Stimulated activated naive B cell treated with anti-CD40 and anti-IgM and Interleukin-4, amounts not matched to agents 10 μg/mL and 1 μg/mL and 100 μg/mL, for 72 hours (primary cell): Measurements from ENCODE around the gene AATK.

Experiments used
- ATAC-seq, 2 donors: fragments of 150-1000 bp; cut with Tn5 transposase; replicated peaks; 2 replicates each; pipeline ENCODE4 v1.10.0; 2021; ENCODE audit warnings: moderate library complexity in 1 of 2
- DNase-seq: peaks from one replicate; pipeline ENCODE4 v3.0.0; 2021
- H3K27ac Mint-ChIP-seq: one replicate; pipeline ENCODE4 v1.8.0; 2022; ENCODE audit warnings: mild to moderate bottlenecking, mixed read lengths
- H3K27me3 Mint-ChIP-seq, 2 donors: one replicate each; pipeline ENCODE4 v1.8.0; 2022; ENCODE audit warnings: mixed read lengths in 2 of 2
- H3K36me3 Mint-ChIP-seq, 2 donors: one replicate each; pipeline ENCODE4 v1.8.0; 2022; ENCODE audit warnings: mixed read lengths in 2 of 2, mild to moderate bottlenecking in 1 of 2
- H3K4me1 Mint-ChIP-seq, 2 donors: one replicate each; pipeline ENCODE4 v1.8.0; 2022; ENCODE audit warnings: mixed read lengths in 2 of 2, mild to moderate bottlenecking in 1 of 2
- H3K4me3 Mint-ChIP-seq, 2 donors: one replicate each; pipeline ENCODE4 v1.8.0; 2022; ENCODE audit warnings: mild to moderate bottlenecking in 2 of 2, mixed read lengths in 2 of 2, moderate library complexity in 1 of 2
- H3K9me3 Mint-ChIP-seq, 2 donors: one replicate each; pipeline ENCODE4 v1.8.0; 2022; ENCODE audit warnings: mixed read lengths in 2 of 2, mild to moderate bottlenecking in 1 of 2

AATK gene

GRCh38 chr17:81192386-81193050 lies 26.5 kb upstream of the AATK start:
- H3K4me1 Mint-ChIP-seq = peaks cover 0 to 2% of the 10 kb centered on the region in 2 donors
- H3K36me3 Mint-ChIP-seq = peaks cover 16 to 20% of the 10 kb centered on the region in 2 donors
- H3K9me3 Mint-ChIP-seq = no peaks in the 10 kb centered on the region
- H3K27ac Mint-ChIP-seq = no peak overlapping the region
- H3K27me3 Mint-ChIP-seq = no peaks in the 10 kb centered on the region
- no peak for DNase-seq
- ATAC-seq = no peak
- H3K4me3 Mint-ChIP-seq = no peak overlapping the region

DNA sequence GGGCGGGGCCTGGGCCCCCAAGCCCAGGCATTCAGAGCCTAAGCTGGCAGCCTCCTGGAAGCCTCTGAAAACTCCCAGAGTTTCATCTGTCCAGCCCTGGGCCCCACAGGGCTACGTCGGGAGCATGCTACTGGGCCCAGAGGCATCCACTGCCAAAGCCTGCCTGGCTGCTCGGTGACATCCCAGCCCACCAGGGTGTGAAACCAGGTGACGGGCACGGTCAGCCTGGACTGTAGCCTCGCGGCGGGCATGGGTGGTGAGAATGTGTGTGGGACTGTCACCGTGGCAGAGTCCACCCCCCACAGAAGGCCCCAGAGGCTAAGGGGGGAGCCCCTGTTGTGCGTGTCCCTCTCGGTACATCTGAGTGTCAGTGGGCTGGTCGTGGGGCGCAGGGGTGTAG lies 25.6 kb upstream of the AATK start:
- H3K4me1 Mint-ChIP-seq = peaks cover 0 to 2% of the 10 kb centered on the region in 2 donors
- no peaks in the 10 kb centered on the region for H3K27me3 Mint-ChIP-seq
- DNase-seq (no peak), ATAC-seq (no peak)
- no peak overlapping the region for H3K4me3 Mint-ChIP-seq
- no peaks in the 10 kb centered on the region for H3K9me3 Mint-ChIP-seq
- H3K36me3 Mint-ChIP-seq = peaks cover 16 to 20% of the 10 kb centered on the region in 2 donors
- H3K27ac Mint-ChIP-seq = peak overlapping the region; percentile 51

DNA sequence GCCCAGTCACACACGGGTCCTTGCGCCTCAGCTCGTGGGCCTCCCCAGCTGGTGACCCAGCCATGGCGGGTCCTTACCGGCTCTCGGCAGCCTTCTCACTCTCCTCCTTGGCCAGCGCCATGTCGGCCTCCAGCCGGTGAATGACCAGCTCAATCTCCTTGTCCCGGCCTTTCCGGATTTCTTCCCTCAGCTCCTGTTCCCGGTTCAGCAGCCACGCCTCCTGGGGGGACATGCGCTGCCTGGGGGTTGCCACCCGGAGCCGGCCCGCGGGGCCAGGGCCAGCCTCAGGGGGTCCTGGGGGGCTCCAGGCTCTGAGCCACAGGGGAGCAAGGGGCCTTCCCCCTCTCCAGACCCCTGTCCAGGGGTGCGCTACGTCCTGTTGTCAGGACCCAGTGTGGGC lies 25.1 kb upstream of the AATK start:
- peaks cover 0 to 2% of the 10 kb centered on the region in 2 donors for H3K4me1 Mint-ChIP-seq
- ATAC-seq (no peak), DNase-seq (no peak)
- peaks cover 16 to 17% of the 10 kb centered on the region in 2 donors for H3K36me3 Mint-ChIP-seq
- H3K27ac Mint-ChIP-seq = no peak overlapping the region
- H3K9me3 Mint-ChIP-seq = no peaks in the 10 kb centered on the region
- no peaks in the 10 kb centered on the region for H3K27me3 Mint-ChIP-seq
- H3K4me3 Mint-ChIP-seq = no peak overlapping the region

GRCh38 chr17:81190591-81190990 lies 24.6 kb upstream of the AATK start:
- ATAC-seq (no peak), DNase-seq (no peak)
- H3K4me1 Mint-ChIP-seq = peaks cover 0 to 2% of the 10 kb centered on the region in 2 donors
- H3K36me3 Mint-ChIP-seq = peaks cover 16 to 17% of the 10 kb centered on the region in 2 donors
- no peak overlapping the region for H3K27ac Mint-ChIP-seq
- no peak overlapping the region for H3K4me3 Mint-ChIP-seq
- no peaks in the 10 kb centered on the region for H3K27me3 Mint-ChIP-seq
- no peaks in the 10 kb centered on the region for H3K9me3 Mint-ChIP-seq

DNA sequence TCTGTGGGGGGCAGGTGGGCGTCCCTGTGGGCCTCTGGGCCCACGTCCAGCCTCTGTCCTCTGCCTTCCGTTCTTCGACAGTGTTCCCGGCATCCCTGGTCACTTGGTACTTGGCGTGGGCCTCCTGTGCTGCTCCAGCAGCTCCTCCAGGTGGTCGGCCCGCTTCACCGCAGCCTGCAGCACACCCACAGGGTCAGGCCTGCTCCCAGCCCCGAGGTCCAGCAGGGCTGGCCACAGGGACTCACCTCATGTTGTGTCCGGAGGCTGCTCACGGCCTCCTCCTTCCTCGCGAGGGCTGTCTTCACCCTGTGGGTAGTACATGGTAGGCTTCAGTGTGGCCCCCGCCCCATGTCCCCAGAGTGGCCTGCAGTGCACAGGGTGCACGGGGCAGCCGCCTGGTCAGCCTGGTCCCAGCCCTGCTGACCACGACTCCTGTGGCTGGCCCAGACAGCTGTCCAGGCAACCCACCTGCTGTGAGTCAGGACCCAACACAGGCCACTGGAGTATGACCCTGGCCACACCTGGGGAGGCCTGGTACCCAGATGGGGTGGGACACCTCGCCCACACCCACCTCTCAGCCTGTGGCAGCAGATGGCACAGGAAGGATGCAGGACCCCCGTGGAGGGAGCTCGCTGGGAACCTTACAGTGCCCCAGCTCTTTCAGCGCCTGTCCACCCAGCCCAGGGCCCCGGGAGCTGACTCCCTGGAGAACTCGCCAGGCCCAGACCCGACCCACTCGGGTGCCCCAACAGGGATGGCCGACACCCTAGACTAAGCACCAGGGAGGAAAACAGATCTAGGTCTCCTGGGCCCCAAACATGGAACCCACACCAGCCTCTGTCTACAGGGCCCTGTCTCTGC lies 23.9 kb upstream of the AATK start:
- H3K4me3 Mint-ChIP-seq = no peak overlapping the region
- DNase-seq = no peak
- no peak for ATAC-seq
- H3K9me3 Mint-ChIP-seq = no peaks in the 10 kb centered on the region
- H3K36me3 Mint-ChIP-seq = peaks cover 16 to 17% of the 10 kb centered on the region in 2 donors
- no peaks in the 10 kb centered on the region for H3K27me3 Mint-ChIP-seq
- H3K27ac Mint-ChIP-seq = no peak overlapping the region
- H3K4me1 Mint-ChIP-seq = peaks cover 0 to 2% of the 10 kb centered on the region in 2 donors

- Mint-ChIP-seq H3K9me3 (no peaks in the 10 kb centered on the region), H3K27ac (no peak overlapping the region), H3K4me3 (no peak overlapping the region), H3K36me3 (peaks cover 9 to 14% of the 10 kb centered on the region in 2 donors), H3K27me3 (peaks cover 3 to 4% of the 10 kb centered on the region in 2 donors), H3K4me1 (peaks cover 0 to 2% of the 10 kb centered on the region in 2 donors)
- no peak for DNase-seq
- no peak for ATAC-seq
These were observed 23.0 kb upstream of the AATK start for GRCh38 chr17:81189016-81189415.

DNA sequence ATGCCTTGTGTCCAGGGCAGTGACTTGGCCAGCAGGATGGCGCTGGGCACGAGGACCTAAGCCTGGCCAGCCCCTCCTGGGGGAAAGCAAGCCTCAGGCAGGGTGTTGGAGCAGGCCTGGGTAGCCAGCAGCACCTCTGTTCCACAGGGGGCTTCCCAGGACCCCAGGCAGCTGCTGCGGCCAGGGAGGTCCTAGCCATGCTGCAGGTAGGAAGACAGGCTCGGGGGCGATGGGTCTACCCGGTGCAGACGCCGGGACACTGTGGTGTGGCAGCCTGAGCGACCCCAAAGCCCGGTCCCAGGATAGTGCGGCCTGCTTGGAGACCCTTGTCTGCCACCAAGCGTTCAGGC lies 22.4 kb upstream of the AATK start:
- ATAC-seq (no peak), DNase-seq (no peak)
- Mint-ChIP-seq H3K4me1 (no peaks in the 10 kb centered on the region), H3K4me3 (no peak overlapping the region), H3K9me3 (no peaks in the 10 kb centered on the region), H3K27me3 (peaks cover 6 to 7% of the 10 kb centered on the region in 2 donors), H3K36me3 (peaks cover 7 to 10% of the 10 kb centered on the region in 2 donors), H3K27ac (no peak overlapping the region)

DNA sequence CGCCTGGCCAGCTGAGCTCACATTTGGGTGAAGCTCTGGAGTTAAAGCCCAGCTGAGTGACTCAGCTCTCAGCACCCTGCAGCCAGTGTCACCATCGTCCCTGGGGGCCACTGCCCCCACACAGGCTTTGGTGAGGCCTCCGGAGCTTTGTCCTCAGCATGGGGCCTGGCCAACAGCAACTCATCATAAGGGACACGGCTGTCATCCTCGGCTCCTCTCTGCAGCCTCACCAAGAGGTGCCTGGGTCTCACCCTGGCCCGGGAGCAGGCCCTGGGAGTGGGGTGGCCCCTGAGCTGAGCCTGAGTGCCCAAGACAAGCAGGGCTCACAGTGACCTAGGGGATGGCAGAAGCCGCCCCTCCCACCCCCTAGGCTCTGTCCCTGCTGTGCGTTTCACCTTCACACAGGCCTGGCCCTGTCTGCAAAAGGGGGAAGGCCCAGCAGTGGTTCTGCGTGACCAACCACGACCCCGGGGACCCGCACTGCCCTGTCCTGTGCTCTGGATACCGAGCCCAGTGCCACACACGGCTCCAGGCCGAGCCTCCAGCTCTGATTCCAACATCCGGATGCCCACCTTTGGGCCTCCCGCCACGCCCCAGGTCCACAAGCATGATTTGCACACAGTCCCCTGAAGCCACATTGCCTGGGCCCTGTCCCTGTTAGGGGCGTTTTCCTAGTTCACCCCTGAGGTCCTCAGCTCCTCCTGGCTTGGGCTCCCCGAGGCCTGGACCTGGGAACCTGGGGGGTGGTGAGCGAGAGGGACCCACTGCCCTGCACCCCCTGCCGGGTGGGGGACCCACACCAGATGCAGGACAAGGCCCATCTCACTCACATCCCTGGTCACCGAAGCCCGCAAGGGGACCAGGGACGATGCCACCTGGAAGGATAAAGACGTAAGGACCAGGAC lies 21.8 kb upstream of the AATK start:
- DNase-seq (no peak), ATAC-seq (no peak)
- Mint-ChIP-seq H3K4me1 (no peaks in the 10 kb centered on the region), H3K36me3 (peaks cover 7% of the 10 kb centered on the region in 2 donors), H3K4me3 (no peak overlapping the region), H3K9me3 (no peaks in the 10 kb centered on the region), H3K27ac (no peak overlapping the region), H3K27me3 (peaks cover 6 to 7% of the 10 kb centered on the region in 2 donors)

DNA sequence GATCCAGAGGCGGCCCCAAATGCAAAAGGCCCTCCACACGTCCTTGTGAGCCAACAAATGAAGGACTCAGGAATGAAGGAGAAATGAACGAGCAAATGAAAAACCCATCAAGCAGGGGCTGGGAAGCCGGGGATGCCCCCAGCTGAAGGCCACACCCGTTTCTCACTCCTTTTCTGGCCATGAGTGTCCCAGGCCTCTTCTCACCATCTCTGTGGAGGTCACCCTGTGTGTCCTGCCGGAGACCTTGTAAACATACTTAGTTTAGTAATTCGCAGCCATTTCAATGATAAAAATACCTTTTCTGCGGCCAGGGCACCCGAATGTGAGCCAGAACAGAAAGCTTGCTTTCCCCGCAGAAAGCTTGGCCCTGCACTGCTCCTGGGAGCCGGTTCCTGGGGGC lies 21.1 kb upstream of the AATK start:
- DNase-seq (no peak), ATAC-seq (no peak)
- no peaks in the 10 kb centered on the region for H3K9me3 Mint-ChIP-seq
- no peak overlapping the region for H3K27ac Mint-ChIP-seq
- H3K4me3 Mint-ChIP-seq = no peak overlapping the region
- peaks cover 7% of the 10 kb centered on the region in 2 donors for H3K36me3 Mint-ChIP-seq
- peaks cover 6 to 7% of the 10 kb centered on the region in 2 donors for H3K27me3 Mint-ChIP-seq
- no peaks in the 10 kb centered on the region for H3K4me1 Mint-ChIP-seq

GRCh38 chr17:81186203-81186602 lies 20.2 kb upstream of the AATK start:
- peaks cover 6 to 7% of the 10 kb centered on the region in 2 donors for H3K27me3 Mint-ChIP-seq
- no peak overlapping the region for H3K4me3 Mint-ChIP-seq
- no peaks in the 10 kb centered on the region for H3K4me1 Mint-ChIP-seq
- no peak for DNase-seq
- H3K27ac Mint-ChIP-seq = no peak overlapping the region
- H3K36me3 Mint-ChIP-seq = peaks cover 7% of the 10 kb centered on the region in 2 donors
- no peak for ATAC-seq
- H3K9me3 Mint-ChIP-seq = no peaks in the 10 kb centered on the region

GRCh38 chr17:81184555-81184954 lies 18.5 kb upstream of the AATK start:
- Mint-ChIP-seq H3K4me3 (no peak overlapping the region), H3K27me3 (peaks cover 6 to 7% of the 10 kb centered on the region in 2 donors), H3K27ac (no peak overlapping the region)

DNA sequence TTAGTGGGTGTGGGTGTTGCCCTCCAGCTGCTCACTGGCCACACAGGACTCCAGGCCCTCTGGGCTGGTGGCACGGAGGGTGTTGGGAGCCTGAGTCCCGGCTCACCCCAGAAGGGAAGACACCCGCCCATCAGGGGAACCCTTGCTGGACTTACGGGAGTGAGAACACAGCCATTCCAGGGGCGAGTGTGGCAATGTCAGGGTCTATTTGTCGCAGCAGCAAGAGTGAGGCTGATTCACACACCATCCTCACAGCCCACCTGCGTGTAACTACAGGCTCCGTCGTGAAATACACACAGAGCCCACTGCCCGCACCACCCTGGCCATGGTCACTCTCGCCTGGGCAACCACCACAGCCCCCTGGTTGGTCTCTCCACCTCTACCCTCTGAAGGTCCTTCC lies 17.8 kb upstream of the AATK start:
- Mint-ChIP-seq H3K9me3 (no peaks in the 10 kb centered on the region), H3K27me3 (peaks cover 6 to 7% of the 10 kb centered on the region in 2 donors), H3K27ac (peak overlapping the region; percentile 62)

More at GRCh38 chr17:81184555-81184954, 18.5 kb upstream of the AATK start:
- ATAC-seq (no peak), DNase-seq (no peak)
- Mint-ChIP-seq H3K36me3 (peaks cover 4 to 7% of the 10 kb centered on the region in 2 donors), H3K4me1 (no peaks in the 10 kb centered on the region), H3K9me3 (no peaks in the 10 kb centered on the region)

GRCh38 chr17:81183316-81183715 lies 17.3 kb upstream of the AATK start:
- Mint-ChIP-seq H3K36me3 (no peaks in the 10 kb centered on the region), H3K9me3 (no peaks in the 10 kb centered on the region), H3K27ac (peak overlapping the region; percentile 62), H3K4me3 (no peak overlapping the region), H3K27me3 (peaks cover 6 to 7% of the 10 kb centered on the region in 2 donors), H3K4me1 (no peaks in the 10 kb centered on the region)
- ATAC-seq = no peak
- DNase-seq = no peak

More for the DNA sequence above, 17.8 kb upstream of the AATK start:
- Mint-ChIP-seq H3K4me1 (no peaks in the 10 kb centered on the region), H3K36me3 (peaks cover under 1 to 2% of the 10 kb centered on the region in 2 donors), H3K4me3 (no peak overlapping the region)
- ATAC-seq = no peak
- no peak for DNase-seq

DNA sequence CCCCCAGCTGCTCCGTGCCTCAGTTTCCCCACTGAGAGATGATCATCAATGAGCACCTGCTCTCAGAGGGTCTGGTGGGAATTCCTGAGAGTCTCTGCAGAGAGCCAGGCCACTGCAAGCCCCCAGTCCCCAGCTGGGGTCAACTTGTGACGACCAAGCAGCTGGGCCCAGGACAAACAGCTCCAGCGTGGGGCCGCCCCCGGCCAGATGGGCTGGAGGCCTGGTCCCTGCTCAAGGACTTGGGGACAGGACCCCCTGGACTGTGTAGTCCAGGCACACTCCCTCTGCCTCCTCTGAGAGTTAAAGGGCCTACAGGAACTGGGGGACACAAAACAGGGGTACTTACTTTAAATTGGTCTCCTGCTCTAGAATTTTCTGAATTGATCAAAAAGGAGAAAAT lies 16.6 kb upstream of the AATK start:
- ATAC-seq = no peak

More for the DNA sequence above, 16.6 kb upstream of the AATK start:
- Mint-ChIP-seq H3K36me3 (no peaks in the 10 kb centered on the region), H3K4me1 (no peaks in the 10 kb centered on the region), H3K4me3 (no peak overlapping the region), H3K9me3 (no peaks in the 10 kb centered on the region), H3K27ac (no peak overlapping the region), H3K27me3 (peaks cover 6 to 7% of the 10 kb centered on the region in 2 donors)
- DNase-seq = no peak
